GM21423 (cell line): Measurements from ENCODE around the gene RPAP2.

Source experiments
- ATAC-seq: cut with Tn5 transposase; IDR thresholded peaks from one replicate; pipeline ENCODE4 v1.9.1; 2021; ENCODE audit warnings: mild to moderate bottlenecking, moderate library complexity; ENCODE audit not compliant: unreplicated experiment

The RPAP2 gene

DNA sequence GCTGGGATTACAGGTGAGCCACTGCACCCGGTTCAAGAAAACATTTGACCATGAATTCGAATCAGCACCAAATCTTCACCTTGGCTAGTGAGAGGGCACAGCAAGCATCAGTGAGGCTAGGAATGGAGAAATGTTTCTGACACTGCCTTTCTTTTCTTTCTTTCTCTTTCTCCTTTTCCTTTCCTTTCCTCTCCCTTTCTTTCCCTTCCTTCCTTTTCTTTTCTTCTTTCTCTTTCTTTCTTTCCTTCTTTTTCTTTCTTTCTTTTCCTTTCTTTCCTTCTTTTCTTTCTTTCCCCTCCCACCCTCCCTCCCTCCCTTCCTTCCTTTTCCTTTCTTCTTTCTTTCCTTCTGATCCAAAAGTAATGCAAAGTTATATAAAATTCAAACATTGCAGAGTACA lies 147.0 kb downstream of the RPAP2 start:
- no peak for ATAC-seq

DNA sequence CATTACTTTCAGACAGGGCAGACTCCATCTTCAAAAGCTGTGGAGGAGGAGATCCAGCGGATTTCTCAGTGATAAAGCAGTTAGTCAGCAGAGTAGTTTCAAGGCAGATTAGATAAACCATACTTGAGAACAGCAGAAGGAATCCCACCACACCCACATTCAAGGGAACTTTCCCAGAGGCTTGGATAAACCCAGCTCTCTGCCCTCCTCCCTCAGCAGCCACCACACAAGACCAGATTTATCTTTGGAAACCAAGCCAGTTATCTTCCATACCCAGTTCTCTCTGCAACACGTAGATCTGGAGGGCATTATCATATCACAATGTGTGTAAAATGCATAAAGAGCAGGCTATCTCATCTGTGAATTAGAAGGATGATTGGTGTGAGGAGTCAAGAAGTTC lies 147.7 kb downstream of the RPAP2 start:
- no peak for ATAC-seq

DNA sequence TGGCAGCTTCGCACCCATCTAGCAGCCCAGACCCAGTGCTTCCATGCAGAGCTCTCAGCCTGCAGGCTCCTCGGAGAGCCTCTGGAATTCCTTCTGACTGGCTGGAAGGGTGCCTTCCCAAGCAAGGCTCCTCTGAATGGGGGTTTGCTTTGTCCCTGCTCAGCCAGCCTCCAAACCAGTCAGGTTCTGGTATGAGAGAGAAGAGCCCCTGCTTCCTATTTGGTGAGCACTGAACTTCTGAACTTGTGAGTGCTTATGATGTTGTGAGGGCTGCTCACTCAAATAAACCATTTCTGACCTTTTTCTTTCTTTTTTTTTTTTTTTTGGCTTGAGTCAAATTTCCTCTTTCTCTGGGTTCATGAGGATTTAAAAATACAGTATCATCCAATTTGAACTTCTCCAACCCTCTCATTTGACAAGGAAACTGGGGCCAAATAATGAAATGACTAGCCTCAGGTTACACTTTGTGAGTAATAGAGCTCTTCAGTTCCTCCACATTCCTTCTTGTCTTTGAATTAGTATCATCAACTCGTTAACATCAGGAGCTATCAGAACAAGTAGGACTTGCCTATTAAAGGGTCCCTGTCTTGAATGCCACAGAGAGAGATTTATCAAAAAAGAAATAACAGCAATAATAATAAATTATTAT lies 148.3 kb downstream of the RPAP2 start:
- ATAC-seq = no peak

DNA sequence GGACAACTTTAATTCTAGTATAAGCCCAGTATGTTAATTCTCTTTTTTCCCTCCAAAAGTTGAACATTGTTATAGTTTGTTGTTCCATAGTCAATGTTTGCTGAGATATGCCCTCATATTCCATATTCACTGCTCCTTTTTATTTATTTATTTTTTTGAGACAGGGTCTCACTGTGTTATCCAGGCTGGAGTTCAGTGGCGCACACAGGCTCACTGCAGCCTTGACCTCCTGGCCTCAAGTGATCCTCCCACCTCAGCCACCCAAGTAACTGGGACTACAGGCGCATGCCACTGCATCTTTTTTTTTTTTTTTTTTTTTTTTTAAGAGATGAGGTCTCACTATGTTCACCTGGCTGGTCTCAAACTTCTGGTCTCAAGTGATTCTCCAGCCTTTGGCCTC lies 149.1 kb downstream of the RPAP2 start:
- no peak for ATAC-seq
